Measurements from ENCODE around the gene ACTL7A.

GRCh38 chr9:108857572-108857971 is 4.5 kb upstream of the ACTL7A start:
- no peak for TF ChIP-seq KDM4B (CRISPR knock-in tag; IDR thresholded peaks at IDR 0.05)
- no peak for TF ChIP-seq HNF4G (IDR thresholded peaks at IDR 0.05; ENCODE audit: borderline replicate concordance, low read depth, low read length)
- TF ChIP-seq HNF4G (CRISPR knock-in tag; IDR thresholded peaks at IDR 0.05; ENCODE audit: borderline replicate concordance, low read depth): no peak
- no peak for TF ChIP-seq RAD21 (CRISPR knock-in tag; IDR thresholded peaks at IDR 0.05)

Data from HepG2 (cell line).